Activated CD4-positive, alpha-beta memory T cell treated with anti-CD3 and anti-CD28 coated beads, Interleukin-2, amount 10 ng/mL, durations not matched to agents 7 days and 5 days (primary cell): Measurements from ENCODE around the gene ZMIZ2. TPM values are rescaled to one million over a fixed set of nuclear protein-coding genes. Genes with fewer than 3 reads are reported as not detected.
"Not testable (repeated sequence)": the region's sequence is repeated elsewhere in the genome, so short reads cannot be mapped to it uniquely, and the experiment has no call there.

Source experiments
- CTCF ChIA-PET: fragments of 350-600 bp; sonication (Branson Sonifier 250); formaldehyde crosslinking; loops from one replicate; lab custom pipeline; 2021; ENCODE audit warnings: antibody characterized with exemption, inconsistent platforms; lab: Charles Lee
- POLR2A ChIA-PET: fragments of 350-600 bp; sonication (Branson Sonifier 250); formaldehyde crosslinking; loops from one replicate; lab custom pipeline; 2021; ENCODE audit warnings: antibody characterized with exemption; lab: Charles Lee
- DNase-seq: peaks from one replicate; pipeline ENCODE4 v3.0.0-alpha.2; 2020
- H3K27ac Mint-ChIP-seq: one replicate; pipeline ENCODE4 v1.8.0; 2021; ENCODE audit warnings: mild to moderate bottlenecking, mixed read lengths
- H3K27me3 Mint-ChIP-seq: one replicate; pipeline ENCODE4 v1.8.0; 2021; ENCODE audit warnings: mixed read lengths
- H3K36me3 Mint-ChIP-seq: one replicate; pipeline ENCODE4 v1.8.0; 2021; ENCODE audit warnings: low read depth, mixed read lengths
- H3K4me1 Mint-ChIP-seq: one replicate; pipeline ENCODE4 v1.8.0; 2021; ENCODE audit warnings: mixed read lengths
- H3K4me3 Mint-ChIP-seq: one replicate; pipeline ENCODE4 v1.8.0; 2021; ENCODE audit warnings: mild to moderate bottlenecking, mixed read lengths
- H3K9me3 Mint-ChIP-seq: one replicate; pipeline ENCODE4 v1.8.0; 2021; ENCODE audit warnings: mixed read lengths
- total RNA-seq, 2 experiments: library from RNA; stranded (reverse); gene quantifications; one replicate each; pipeline ENCODE4 v1.2.3, GENCODE V29; 2021

Gene ZMIZ2, protein sequence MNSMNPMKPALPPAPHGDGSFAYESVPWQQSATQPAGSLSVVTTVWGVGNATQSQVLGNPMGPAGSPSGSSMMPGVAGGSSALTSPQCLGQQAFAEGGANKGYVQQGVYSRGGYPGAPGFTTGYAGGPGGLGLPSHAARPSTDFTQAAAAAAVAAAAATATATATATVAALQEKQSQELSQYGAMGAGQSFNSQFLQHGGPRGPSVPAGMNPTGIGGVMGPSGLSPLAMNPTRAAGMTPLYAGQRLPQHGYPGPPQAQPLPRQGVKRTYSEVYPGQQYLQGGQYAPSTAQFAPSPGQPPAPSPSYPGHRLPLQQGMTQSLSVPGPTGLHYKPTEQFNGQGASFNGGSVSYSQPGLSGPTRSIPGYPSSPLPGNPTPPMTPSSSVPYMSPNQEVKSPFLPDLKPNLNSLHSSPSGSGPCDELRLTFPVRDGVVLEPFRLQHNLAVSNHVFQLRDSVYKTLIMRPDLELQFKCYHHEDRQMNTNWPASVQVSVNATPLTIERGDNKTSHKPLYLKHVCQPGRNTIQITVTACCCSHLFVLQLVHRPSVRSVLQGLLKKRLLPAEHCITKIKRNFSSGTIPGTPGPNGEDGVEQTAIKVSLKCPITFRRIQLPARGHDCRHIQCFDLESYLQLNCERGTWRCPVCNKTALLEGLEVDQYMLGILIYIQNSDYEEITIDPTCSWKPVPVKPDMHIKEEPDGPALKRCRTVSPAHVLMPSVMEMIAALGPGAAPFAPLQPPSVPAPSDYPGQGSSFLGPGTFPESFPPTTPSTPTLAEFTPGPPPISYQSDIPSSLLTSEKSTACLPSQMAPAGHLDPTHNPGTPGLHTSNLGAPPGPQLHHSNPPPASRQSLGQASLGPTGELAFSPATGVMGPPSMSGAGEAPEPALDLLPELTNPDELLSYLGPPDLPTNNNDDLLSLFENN
- total RNA-seq = 10 to 100 TPM; 85.2 to 91.4 TPM

DNA sequence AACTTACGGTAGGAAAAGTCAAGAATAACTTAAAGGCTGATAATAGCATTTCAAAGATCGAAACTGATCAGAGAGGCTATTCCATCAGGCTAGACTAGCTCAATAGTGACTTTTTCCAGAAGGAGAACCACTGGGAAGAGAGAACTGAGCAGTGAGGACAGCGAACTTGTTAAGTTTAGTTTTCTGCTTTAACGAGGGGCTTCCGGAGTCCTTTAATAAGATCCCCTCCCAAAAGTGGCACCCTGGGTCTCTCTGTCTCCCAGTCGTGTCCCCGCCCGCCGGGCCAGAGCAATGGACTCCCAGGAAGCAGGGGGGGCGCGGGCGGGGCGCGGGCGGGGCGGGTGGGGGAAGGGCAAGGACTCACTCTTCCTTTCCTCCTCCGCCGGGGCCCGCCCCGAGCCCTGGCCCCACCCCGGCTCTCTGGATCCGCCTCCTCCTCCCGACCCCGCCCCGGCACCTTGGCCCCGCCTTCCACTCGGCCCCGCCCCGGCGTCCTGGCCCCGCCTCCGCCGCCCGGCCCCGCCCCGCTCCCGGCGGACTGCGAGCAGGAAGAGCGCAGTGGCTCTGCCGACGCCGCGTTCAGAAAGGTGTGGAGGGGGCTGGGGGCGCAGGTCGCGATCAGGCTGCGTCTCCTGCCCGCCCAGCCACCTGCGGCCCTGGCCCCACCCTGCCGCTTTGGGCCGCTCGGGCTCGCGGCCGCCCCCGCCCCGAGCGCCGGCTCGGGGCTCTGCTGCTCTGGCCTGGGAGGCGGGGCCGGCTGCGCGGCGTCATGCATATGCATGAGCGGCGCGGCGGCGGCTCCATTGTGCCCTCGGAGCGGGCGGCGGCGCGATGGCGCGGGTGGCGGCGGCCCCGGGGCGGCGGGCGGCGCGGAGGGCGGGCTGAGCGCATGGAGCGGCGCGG lies at the start of gene ZMIZ2:
Gene ZMIZ2, plus strand, starts transcription at position 803 of the 903 bp plus-strand sequence. CDS start 7,403 bp downstream, outside the sequence.
- Mint-ChIP-seq H3K4me3 (peak within 1 kb of the TSS; percentile 84), H3K27me3 (no peaks in the 10 kb centered on the region), H3K27ac (peak within 1 kb of the TSS; percentile 66), H3K9me3 (no peaks in the 10 kb centered on the region), H3K36me3 (peaks cover 19% of the 10 kb centered on the region), H3K4me1 (peaks cover 43% of the 10 kb centered on the region)
- ChIA-PET CTCF (interaction anchor here (0.7 kb wide), 1 partner anchor 257 kb away, joined by 4 read pairs; no protein-coding TSS in a partner anchor), POLR2A (interaction anchor here (0.7 to 3.5 kb wide), 18 partner anchors 7 to 166 kb away, joined by 3 to 24 read pairs (median 4); partner anchors contain the start of genes H2AZ2, PPIA, PURB and TMED4)
- peak; percentile 92 for DNase-seq

DNA sequence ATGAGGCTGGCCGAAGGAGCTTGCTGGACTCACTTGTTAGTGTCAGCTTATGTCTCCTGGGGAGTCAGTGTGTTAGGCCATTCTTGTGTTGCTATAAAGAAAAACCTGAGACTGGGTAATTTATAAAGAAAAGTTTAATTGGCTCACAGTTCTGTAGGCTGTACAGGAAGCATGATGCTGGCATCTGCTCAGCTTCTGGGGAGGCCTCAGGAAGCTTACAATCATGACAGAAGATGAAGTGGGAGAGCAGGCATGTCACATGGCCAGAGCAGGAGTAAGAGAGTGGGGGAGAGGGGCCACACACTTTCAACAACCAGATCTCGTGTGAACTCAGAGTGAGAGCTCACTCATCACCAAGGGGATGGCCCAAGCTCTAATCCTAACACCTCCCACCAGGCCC lies 49.0 kb upstream of the ZMIZ2 start:
- H3K36me3 Mint-ChIP-seq = peaks cover 82% of the 10 kb centered on the region
- POLR2A ChIA-PET, H3K27me3 Mint-ChIP-seq, H3K9me3 Mint-ChIP-seq, DNase-seq, H3K4me3 Mint-ChIP-seq, H3K4me1 Mint-ChIP-seq, H3K27ac Mint-ChIP-seq: not testable (repeated sequence)
- CTCF ChIA-PET = interaction anchor here (0.7 kb wide), 1 partner anchor 112 kb away, joined by 3 read pairs; no protein-coding TSS in a partner anchor

DNA sequence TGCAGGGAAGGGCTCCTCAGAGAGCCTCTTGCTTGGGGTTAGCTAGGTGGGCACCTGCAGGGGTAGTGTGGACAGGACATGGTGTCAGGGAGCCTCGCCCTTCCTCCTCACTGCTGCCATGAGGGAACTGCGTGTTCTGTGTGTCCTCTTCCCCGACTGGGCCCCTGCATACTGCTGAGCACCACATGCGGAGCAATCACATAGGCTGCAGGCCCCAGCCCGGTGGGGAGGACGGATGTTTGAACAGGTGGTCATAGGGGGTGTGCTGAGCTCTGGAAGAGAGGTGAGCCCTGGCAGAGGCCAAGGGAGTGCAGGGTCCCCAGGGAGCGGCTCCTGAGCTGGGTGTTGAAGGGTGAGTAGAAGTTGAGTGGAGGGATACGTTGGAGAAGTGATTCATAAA lies 48.3 kb upstream of the ZMIZ2 start:
- Mint-ChIP-seq H3K36me3 (peaks cover 81% of the 10 kb centered on the region), H3K27me3 (no peaks in the 10 kb centered on the region), H3K4me3 (no peak overlapping the region), H3K4me1 (no peaks in the 10 kb centered on the region), H3K27ac (no peak overlapping the region), H3K9me3 (no peaks in the 10 kb centered on the region)
- no peak for DNase-seq
- ChIA-PET POLR2A (no interaction called here), CTCF (no interaction called here)

DNA sequence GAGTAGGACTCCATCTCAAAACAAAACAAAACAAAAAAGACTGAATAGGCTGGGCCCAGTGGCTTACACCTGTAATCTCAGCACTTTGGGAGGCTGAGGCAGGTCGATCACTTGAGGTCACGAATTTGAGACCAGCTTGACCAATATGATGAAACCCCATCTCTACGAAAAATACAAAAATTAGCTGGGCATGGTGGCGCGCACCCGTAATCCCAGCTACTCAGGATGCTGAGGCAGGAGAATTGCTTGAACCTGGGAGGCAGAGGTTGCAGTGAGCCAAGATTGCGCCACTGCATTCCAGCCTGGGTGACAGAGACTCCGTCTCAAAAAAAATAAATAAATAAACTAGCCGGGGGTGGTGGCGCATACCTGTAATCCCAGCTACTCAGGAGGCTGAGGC lies 45.3 kb upstream of the ZMIZ2 start:
- H3K36me3 Mint-ChIP-seq = peaks cover 71% of the 10 kb centered on the region
- H3K27me3 Mint-ChIP-seq, H3K4me1 Mint-ChIP-seq, H3K27ac Mint-ChIP-seq, H3K4me3 Mint-ChIP-seq, DNase-seq, H3K9me3 Mint-ChIP-seq, POLR2A ChIA-PET, CTCF ChIA-PET: not testable (repeated sequence)

DNA sequence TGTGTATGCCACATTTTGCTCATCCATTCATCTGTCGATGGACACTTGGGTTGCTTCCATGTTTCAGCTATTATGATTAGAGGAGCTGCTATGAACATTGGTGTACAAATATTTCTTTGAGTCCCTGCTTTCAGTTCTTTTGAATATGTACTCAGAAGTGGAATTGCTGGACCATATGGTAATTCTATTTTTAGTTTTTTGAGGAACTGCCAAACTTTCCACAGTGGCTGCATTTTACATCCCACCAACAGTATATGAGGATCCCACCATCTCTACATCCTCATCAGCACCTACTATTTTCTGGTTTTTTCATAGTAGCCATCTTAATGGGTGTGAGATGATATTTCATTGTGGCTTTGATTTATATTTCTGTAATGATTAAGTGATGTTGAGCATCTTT lies 44.7 kb upstream of the ZMIZ2 start:
- Mint-ChIP-seq H3K4me1 (no peaks in the 10 kb centered on the region), H3K27me3 (no peaks in the 10 kb centered on the region), H3K36me3 (peaks cover 67% of the 10 kb centered on the region), H3K9me3 (no peaks in the 10 kb centered on the region), H3K4me3 (no peak overlapping the region), H3K27ac (no peak overlapping the region)
- DNase-seq = no peak
- ChIA-PET CTCF (no interaction called here), POLR2A (no interaction called here)

DNA sequence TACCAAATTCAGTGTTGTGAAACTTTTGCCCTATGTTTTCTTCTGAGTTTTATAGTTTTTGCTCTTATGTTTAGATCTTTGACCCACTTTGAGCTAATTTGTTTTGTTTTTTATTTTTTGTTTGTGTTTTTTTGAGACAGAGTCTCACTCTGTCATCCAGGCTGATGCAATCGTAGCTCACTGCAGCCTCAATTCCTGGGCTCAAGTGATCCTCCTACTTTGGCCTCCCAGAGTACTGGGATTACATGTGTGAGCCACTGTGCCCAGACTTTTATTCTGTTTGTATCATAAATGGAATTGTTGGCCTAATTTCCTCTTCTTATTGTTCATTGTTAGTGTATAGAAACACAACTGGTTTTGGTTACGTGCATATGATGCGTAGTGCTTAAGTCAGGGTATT lies 43.2 kb upstream of the ZMIZ2 start:
- peaks cover 67% of the 10 kb centered on the region for H3K36me3 Mint-ChIP-seq
- no peaks in the 10 kb centered on the region for H3K9me3 Mint-ChIP-seq
- H3K27ac Mint-ChIP-seq = peak overlapping the region; percentile 49
- no peaks in the 10 kb centered on the region for H3K4me1 Mint-ChIP-seq
- POLR2A ChIA-PET = no interaction called here
- H3K4me3 Mint-ChIP-seq = no peak overlapping the region
- CTCF ChIA-PET = no interaction called here
- H3K27me3 Mint-ChIP-seq = no peaks in the 10 kb centered on the region
- DNase-seq = no peak

DNA sequence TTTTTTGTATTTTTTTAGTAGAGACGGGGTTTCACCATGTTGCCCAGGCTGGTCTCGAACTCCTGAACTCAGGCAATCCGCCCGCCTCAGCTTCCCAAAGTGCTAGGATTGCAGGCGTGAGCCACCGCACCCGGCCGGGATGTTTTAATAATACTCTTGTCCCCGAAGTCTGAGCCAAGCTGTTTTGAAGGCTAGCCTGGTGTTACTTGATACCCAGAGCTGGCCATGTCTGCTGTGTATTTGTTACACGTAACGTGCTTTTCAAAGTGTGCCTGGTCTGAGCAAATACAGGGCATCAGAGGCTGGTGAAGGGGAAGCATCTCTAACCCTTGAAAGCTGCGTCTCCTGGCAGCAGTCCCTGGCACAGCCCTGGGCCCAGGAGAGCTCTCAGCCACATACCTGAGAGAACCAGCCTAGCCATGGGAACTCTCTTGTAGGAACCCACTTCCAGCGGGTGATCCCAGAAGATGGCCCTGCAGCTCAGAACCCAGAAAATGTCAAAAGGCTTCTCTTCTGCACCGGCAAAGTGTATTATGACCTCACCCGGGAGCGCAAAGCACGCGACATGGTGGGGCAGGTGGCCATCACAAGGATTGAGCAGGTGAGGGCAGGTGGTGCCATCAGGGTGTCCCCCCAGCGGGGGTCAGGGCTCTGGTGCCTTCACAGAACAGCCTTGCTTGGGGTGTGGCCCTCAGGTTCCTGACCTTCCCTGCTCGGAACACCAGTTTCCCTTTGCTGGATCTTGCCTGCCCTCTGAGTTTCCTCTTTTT lies 41.7 kb upstream of the ZMIZ2 start:
- Mint-ChIP-seq H3K4me3 (no peak overlapping the region), H3K27ac (no peak overlapping the region), H3K9me3 (no peaks in the 10 kb centered on the region), H3K27me3 (no peaks in the 10 kb centered on the region), H3K4me1 (peaks cover 7% of the 10 kb centered on the region), H3K36me3 (peaks cover 55% of the 10 kb centered on the region)
- POLR2A ChIA-PET = interaction anchor here (0.8 kb wide), 1 partner anchor 9 kb away, joined by 4 read pairs; no protein-coding TSS in a partner anchor
- CTCF ChIA-PET = interaction anchor here (0.6 kb wide), 1 partner anchor 128 kb away, joined by 4 read pairs; no protein-coding TSS in a partner anchor
- no peak for DNase-seq

DNA sequence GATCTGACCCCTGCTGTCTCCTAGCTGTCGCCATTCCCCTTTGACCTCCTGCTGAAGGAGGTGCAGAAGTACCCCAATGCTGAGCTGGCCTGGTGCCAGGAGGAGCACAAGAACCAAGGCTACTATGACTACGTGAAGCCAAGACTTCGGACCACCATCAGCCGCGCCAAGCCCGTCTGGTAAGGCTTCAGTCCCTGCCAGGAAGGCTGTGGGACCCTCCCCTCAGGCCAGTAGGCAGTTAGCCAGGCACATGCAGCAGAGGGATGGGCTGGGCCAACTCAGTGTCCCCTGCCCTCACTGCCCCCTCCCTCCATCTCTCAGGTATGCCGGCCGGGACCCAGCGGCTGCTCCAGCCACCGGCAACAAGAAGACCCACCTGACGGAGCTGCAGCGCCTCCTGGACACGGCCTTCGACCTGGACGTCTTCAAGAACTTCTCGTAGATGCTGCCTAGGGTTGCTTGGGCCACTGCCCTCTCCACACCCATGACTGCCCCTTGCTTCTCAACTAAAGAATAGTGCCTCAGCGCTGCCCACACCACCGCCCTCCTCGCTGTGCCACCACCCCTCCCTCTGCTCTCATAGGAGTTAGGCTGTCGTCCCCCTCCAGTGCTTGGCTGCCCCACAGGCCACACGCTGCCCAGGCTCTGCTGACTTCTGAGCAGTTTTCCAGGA lies 41.0 kb upstream of the ZMIZ2 start:
- ChIA-PET POLR2A (no interaction called here), CTCF (no interaction called here)
- H3K9me3 Mint-ChIP-seq = no peaks in the 10 kb centered on the region
- peaks cover 13% of the 10 kb centered on the region for H3K4me1 Mint-ChIP-seq
- H3K36me3 Mint-ChIP-seq = peaks cover 50% of the 10 kb centered on the region
- no peak for DNase-seq
- no peaks in the 10 kb centered on the region for H3K27me3 Mint-ChIP-seq
- H3K27ac Mint-ChIP-seq = no peak overlapping the region
- H3K4me3 Mint-ChIP-seq = no peak overlapping the region

DNA sequence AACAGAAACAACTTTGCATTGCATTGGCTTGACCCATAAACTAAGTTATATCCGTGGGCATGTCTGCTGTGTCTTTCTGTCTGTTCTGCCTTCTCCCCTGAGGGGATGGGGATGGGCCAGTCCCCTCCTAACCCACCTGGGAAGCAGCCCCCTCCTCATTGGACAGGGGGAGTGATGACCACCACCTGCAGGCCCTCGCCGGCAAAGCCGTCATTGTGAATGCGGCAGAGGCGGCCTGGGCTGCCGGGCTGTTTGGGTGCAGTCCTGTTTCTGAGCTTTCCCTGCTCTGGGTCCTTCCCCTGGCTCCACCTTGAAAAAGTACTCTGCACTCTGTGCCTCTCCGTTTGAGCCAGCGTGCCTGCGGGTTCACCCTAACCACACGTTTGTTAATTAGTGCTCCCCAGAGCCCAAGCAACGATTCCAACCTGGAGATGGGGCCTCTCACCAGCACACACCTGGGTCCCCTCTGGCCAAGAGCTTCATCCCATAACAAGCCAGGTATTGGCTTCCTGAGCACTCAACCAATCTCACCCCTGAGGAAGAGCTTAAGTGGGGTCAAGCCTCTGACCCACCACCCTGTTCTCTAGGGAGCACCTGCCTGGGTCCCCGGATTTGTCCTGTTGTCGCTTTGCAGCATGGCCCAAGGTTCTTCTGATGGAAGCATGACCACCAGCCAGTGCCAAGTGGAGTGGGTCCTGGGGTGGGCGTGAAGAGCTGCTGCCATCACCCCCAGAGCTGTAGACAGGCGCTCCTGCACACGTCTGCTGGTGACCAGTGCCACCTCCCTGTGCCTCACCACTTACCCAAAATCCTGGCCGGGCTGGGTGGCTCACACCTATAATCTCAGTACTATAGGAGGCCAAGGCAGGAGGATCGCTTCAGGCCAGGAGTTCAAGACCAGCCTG lies 39.4 kb upstream of the ZMIZ2 start:
- H3K9me3 Mint-ChIP-seq = no peaks in the 10 kb centered on the region
- ChIA-PET POLR2A (interaction anchor here (0.6 to 1.2 kb wide), 3 partner anchors 8 to 71 kb away, joined by 3 to 5 read pairs (median 4); no protein-coding TSS in a partner anchor), CTCF (interaction anchor here (0.7 kb wide), 1 partner anchor 103 kb away, joined by 3 read pairs; no protein-coding TSS in a partner anchor)
- no peak for DNase-seq
- H3K27ac Mint-ChIP-seq = peak overlapping the region; percentile 29
- peaks cover 44% of the 10 kb centered on the region for H3K36me3 Mint-ChIP-seq
- H3K4me3 Mint-ChIP-seq = no peak overlapping the region
- peaks cover 16% of the 10 kb centered on the region for H3K4me1 Mint-ChIP-seq
- no peaks in the 10 kb centered on the region for H3K27me3 Mint-ChIP-seq

DNA sequence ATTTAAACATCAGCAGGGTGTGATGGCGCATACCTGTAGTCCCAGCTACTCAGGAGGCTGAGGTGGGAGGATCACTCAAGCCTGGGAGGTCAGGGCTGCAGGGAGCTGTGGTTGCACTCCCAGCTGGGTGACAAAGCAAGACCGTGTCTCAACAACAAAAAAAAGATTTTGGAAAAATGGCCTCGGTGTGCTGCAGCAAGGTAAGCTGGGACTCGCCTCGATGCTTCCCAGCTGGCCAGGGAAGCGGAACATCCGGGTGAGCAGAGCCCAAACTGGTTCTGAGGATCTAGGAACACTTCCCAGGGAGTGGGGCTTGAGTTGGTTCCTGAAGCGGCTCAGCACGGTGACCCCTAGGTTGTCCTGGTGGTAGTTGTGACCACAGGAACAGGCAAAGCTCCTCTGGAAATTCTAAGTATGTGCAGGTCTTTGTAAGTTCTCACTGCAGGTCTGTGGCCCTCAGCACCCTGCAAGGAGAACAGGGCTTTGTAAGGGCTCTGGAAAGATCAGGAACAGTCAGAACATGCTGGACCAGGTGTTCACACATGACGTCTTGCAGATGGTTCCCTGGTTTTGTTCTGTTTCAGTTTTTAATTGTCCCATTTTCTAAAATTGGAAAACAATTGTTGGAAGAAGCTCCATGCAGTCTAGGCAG lies 38.6 kb upstream of the ZMIZ2 start:
- Mint-ChIP-seq H3K27ac (no peak overlapping the region), H3K4me1 (peaks cover 16% of the 10 kb centered on the region), H3K27me3 (no peaks in the 10 kb centered on the region), H3K9me3 (no peaks in the 10 kb centered on the region), H3K4me3 (no peak overlapping the region), H3K36me3 (peaks cover 41% of the 10 kb centered on the region)
- CTCF ChIA-PET = no interaction called here
- POLR2A ChIA-PET = interaction anchor here (0.6 to 1.2 kb wide), 3 partner anchors 9 to 71 kb away, joined by 3 to 5 read pairs (median 4); no protein-coding TSS in a partner anchor
- no peak for DNase-seq
